Measurements from ENCODE around the gene ZNF385D. TPM values are rescaled to one million over a fixed set of nuclear protein-coding genes. Genes with fewer than 3 reads are reported as not detected.

ZNF385D gene
- 3.2 TPM for polyA plus RNA-seq (2013, experiment 1 of 2; ENCODE audit: insufficient read length)
- 2.8 TPM for polyA plus RNA-seq (2013, experiment 2 of 2; ENCODE audit: insufficient read length)

DNA sequence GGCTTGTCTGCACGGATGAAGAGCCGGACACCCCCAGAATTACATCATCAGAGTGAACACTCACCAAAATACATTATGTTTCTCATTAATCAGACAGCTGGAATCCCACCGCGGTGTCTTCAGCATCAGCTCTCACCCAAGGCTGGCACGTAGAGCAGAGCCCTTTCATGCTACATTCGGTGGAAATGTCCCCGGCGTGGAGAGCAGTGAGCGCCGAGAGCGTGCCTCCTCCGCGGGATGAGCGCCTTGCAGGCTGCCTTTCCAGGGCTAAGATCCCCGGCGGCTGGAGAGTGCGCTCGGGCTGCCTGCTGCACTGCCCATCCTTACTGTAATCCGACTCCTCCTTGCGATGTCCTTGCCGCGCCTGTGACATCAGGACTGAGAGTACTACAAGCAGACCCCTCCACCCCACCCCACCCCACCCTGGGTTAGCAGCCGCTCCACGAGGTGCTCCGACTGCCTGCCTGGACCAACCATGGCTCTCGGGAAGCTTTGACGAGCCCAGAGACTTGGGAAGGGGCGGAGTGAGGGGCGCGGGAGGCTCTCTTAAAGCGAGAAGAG is at the start of gene ZNF385D:
TSS of gene ZNF385D (minus strand) at position 380 of the 561 bp plus-strand sequence. CDS start at position 86, 294 bp downstream.
- DNase-seq: peak; percentile 68

DNA sequence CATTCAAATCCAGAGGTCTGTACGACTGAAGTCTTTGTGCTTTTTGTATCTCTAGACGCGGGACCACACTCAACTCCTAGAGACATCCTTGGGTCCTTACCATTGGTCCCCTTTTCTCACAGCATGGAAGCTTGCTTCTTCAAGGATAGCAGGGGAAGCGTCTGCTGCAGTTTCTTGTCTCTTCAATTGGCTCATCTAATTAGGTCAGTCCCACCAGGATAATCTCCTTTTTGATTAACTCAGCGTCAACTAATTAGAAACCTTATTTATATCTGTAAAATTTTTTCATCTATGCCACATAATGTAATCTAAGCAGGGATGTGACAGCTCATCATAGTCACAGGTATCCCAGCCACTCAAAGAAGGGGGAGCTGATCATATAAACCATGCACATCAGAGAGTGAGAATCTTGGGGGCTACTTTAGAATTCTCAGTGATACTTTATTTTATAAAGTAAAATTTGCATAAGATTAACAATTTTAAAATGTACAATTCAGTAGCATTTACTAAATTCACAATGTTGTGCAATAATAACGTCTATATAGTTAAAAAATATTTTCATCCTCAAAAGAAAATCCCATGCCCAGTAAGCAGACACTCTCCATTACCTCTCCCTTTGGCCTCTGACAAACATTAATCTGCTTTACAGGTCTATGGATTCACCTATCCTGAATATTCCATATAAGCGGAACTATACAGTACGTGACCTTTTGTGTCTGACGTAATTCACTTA is 47.5 kb upstream of the ZNF385D start:
- no peak for DNase-seq

DNA sequence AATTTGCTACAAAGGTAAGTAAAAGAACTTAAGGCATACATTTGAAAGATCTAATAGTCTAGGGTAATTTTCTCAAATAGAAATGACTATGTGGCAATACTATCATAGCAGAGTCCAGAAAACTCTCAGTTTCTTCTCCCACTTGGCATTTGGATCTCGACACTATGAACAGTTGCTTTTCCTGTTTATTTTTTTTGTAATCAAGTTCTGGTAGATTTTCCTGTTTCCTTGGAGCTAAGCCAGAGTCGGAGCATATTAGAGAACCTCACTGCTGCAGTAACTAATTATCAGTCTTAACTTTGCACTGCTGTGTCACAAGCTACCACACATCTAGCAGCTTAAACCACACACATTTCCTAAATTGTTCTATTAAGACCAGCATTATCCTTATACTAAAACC is 44.9 kb upstream of the ZNF385D start:
- no peak for DNase-seq

- DNase-seq: no peak
These were observed 44.3 kb upstream of the ZNF385D start for GRCh38 chr3:21795152-21795837.

DNA sequence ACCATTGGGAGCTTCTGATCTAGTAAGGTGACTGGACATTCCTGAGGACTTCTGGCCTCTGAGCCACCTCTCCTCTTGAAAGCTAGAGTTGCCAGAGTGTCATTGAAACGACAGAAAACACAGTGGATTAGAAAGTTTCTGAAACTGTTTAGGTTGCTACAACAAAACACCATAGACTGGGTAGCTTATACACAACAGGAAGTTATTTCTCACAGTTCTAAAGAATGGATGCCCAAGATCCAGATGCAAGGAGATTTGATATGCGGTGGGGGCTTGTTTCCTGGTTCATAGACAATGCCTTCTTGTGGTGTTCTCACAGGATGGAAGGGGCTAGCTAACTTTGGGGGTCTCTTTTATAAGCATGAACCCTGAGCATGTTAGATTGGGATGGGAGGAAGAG is 43.3 kb upstream of the ZNF385D start:
- DNase-seq: no peak

- DNase-seq: no peak
These were observed 41.2 kb upstream of the ZNF385D start for GRCh38 chr3:21792176-21792575.

DNA sequence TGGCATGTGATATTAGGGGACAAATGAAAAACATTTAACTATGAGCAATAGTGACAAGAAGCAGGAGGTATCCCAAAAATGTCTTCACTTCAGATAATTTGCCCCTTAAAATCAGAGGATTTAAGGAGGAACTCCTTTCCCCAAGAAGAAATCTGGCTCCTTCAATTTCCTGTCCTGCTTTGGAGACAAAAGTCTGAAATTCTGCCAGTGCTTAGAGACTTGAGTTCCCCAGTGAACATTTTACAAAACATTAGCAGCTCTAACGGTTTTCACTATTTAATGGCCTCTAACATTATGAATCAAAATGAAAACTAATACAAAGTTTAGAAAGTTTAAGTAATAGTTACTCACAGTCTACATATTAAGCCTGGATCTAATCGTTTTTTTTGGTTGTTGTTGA is 40.3 kb upstream of the ZNF385D start:
- DNase-seq: no peak

DNA sequence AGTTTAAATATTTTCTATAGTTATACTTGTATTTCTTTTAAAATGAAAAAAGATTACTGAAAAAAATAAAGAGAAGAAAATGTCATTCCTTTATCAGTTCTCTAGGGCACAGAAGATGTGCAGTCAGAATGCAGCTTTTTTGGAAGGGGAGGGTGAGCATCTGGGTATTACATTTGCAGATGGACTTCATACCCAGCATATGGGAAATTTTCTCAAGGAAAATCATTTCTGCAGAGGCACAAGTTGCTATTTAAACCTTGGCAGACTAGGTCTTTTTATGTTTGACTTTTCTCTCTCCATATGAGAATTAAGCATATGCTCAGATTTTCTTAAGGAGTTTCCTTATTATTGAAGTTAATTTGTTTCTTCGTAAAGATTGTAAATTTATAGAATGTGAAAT is 39.5 kb upstream of the ZNF385D start:
- no peak for DNase-seq

DNA sequence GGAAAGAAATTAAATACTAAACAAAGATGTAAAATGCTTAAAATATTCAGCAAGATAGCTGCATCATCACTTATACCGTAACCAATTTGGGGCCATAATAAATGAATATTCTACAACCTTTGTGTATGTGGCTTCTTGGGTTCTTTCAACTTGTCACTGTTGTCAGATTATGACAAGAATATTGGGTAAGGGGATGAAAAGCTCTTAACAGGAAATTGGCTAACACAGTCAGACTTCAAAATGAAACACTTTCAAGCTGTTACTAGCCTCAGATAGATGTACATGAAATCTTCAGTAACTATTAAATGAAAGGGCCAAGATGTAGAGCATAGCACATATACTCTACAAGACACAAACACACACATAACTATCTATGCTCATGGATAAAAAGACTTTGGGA is 38.7 kb upstream of the ZNF385D start:
- DNase-seq: no peak

DNA sequence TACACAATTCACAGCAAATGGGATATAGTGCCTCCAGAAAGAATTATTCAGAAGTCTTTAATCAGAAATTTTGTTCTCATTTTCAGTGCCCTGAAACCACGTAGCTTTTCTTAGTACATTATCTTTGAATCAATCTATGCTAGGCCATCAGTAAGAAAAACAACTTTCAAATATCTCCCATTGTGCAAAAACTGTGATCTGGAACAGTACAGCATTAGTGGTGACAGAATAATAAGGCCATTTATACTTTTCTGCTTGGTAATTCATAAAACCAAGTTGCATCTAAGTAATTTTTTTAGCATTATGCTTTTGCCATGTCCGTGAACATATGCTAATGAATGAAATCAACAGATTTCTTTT is 35.4 kb upstream of the ZNF385D start:
- no peak for DNase-seq

- no peak for DNase-seq
These were observed 34.9 kb upstream of the ZNF385D start for GRCh38 chr3:21785765-21786437.

DNA sequence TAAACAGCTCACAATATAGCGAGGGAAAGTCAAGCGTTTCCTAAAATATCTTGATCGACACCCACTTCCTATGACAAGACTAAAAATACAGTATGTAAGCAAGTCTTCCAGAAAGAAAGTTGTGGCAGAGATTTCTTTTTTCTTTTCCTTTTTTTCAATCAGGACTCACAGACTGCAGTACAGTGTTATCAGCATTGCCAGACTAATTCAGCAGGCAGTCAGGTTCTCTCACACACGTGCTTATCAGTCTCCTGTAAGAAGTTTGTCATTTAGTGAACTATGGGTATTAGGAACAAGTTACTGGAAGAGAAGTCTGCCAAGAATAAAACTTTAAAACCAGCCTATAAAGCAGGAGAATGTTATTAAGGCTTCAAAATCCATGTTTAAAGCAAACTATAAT is 32.8 kb upstream of the ZNF385D start:
- no peak for DNase-seq

DNA sequence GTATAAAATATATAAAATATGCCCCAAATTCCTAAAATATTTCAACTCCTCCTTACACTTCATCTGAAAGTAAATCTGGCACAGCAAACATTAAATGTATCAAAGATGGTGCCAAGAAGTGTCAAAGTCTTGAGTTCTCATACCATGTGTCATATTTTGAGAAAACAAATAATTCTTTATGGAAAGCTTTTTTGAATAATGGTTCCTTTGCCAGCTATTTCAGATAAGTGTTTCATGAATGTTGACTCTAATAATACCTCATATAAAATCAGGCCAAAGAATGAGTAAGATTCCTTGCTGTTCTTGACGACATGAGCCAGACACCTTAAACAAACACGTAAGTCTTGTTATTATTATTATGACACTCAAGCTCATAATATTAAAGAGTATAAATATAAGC is 30.3 kb upstream of the ZNF385D start:
- DNase-seq: peak; percentile 20

DNA sequence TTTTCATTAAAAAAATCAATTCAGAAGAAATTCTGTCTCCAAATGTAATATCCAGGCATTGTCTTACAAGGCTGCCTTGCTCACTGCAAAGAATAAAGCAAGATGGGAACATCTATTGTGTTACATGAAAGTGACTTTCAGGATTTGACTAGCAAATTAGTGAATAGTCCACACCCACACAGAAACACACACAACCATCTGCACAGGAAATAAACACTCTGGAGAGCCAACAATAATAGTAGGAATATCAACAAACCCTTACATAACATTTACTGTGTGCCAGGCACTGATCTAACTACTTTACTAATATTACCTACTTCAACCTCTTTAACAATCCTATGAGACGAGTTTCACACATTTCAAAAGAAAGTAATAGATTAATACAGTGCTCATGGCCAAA is 28.9 kb upstream of the ZNF385D start:
- DNase-seq: no peak

GRCh38 chr3:21778715-21779114 is 27.7 kb upstream of the ZNF385D start:
- DNase-seq: no peak

DNA sequence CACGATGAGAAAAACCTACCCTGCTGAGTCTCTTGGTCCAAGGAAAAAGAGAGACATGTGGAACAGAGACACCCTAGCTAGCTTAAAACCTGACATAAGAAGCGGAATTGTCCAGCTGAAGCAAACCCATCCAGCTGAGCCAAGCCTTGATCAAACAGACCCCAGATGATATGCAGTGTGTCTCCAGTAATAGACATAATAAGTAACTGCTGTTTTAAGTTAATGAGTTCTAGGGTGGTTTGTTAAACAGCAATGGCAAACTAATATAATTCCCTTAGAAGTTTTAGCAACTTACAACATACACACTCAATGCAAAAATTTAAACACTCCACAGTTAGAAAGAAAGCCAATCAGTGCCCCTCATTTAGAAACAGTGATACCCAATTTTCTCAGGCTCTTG is 26.8 kb upstream of the ZNF385D start:
- DNase-seq: no peak

GRCh38 chr3:21766002-21766401 is 15.0 kb upstream of the ZNF385D start:
- no peak for DNase-seq

GRCh38 chr3:21755896-21756295 is 4.9 kb upstream of the ZNF385D start:
- DNase-seq: no peak

DNA sequence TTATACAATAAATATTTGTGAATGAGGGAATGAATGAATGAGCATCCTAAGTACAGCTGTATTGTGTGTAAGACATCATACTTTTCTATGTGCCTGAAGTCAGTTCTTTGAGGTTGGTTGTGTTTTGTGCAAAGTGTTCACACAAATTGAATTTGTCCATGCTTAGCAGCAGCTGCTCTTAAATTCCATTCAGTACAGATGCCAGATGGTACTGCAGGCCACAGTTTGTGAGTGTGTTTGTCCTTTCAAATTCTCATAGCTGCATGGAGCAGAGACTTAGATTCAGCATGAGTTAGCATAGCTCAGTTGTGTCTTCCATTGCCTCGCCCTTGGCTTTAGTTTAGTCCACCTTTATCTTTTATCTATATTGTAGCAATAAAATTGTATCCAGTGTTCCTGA is 3.8 kb upstream of the ZNF385D start:
- DNase-seq: no peak

- peak; percentile 60 for DNase-seq
These were observed 1.8 kb upstream of the ZNF385D start for GRCh38 chr3:21752749-21753347.

DNA sequence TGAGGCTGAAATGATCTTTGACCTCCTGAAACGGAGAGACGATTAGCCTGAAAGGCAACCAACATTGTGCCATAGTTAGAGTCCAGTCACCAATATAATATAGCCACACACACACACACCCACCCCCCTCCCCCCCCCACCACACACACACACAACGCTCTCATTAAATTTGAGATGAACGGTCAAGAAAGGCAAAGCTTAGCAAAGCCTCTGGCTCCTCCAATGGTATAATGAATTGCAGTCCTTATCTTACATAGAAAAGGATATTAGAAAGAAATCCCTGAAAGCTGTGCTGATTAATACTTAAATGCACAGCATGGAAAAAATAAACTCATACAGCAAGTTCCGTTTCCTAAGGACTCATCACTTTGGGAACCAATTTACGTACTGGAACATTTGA is 876 bp upstream of the ZNF385D start:
- no peak for DNase-seq

DNA sequence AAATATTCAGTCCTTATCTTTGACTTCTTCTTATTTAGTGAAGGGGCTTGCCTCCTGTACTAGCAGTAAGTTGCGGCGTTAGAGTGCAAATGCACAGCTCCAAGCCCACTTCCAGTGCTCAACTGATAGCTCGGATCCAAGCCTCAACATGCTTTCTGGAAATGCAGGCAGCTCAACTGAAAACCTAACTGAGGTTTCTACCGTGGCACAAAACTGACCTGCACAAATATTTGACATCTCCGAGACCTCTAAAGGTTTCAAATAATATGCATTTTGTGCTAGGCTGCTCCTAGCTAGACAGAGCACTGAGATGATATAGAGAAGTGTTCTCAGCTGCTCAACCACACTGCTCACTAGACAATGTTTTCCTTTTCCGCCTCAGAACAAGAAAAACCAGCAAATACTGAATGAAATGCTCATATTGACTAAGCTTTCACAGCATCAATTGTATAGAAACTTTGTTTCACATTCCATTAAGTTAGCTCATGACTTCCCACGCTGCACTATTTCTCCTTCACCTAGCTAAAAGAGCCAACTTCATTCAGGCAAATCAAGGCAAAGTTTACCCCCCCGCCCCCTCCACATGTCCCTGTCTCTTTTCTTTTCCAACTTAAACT is 822 bp downstream of the ZNF385D start:
- peak; percentile 57 for DNase-seq
